Hepatic stellate cell (primary cell): Measurements from ENCODE around the gene KIF22.
"Not testable (repeated sequence)": the region's sequence is repeated elsewhere in the genome, so short reads cannot be mapped to it uniquely, and the experiment has no call there.

Source experiments
- DNase-seq: peaks from one replicate; pipeline ENCODE4 v3.0.0; 2011; ENCODE audit warnings: low spot score

The KIF22 gene

DNA sequence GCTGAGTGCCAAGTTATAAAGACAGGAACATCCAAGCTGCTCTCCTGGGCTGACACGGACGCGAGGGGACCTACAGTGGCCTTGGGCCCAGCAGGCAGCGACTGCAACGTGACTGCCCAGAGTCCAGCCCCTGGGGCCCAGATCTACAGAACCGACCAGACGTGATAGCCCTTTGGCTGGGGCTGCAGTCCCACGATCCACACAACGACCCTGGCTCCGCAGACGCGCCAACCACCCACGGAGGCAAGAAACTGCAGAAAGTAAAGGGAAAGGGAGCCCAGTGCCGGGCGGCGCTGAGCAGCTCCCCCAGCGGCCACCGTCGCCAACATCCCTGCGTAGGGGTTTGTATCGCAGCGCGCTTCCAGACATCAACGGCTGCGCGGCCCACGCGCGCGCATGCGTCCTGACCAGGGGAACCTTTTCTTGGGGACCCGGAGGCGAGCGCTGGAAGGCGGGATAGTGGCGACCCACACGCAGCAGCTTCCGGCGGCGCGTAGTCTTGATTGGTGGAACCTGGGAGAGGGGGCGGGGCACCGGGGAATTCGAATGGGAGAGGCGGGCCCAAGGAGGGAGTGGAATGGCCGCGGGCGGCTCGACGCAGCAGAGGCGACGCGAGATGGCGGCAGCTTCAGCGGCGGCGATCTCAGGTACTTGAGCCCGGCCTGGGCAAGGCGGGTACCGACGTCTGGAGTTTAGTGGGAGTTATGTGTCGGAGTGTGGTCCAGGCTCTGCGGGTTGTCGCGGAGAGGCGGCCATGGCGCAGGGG, at the start of gene KIF22:
Gene KIF22 (plus strand): TSS at position 569 of the 766 bp plus-strand sequence. CDS start 9 bp downstream, at position 578.
- DNase-seq = peak; percentile 99

GRCh38 chr16:29742683-29743275, 47.8 kb upstream of the KIF22 start:
- no peak for DNase-seq

GRCh38 chr16:29743475-29743826, 47.1 kb upstream of the KIF22 start:
- DNase-seq = no peak

DNA sequence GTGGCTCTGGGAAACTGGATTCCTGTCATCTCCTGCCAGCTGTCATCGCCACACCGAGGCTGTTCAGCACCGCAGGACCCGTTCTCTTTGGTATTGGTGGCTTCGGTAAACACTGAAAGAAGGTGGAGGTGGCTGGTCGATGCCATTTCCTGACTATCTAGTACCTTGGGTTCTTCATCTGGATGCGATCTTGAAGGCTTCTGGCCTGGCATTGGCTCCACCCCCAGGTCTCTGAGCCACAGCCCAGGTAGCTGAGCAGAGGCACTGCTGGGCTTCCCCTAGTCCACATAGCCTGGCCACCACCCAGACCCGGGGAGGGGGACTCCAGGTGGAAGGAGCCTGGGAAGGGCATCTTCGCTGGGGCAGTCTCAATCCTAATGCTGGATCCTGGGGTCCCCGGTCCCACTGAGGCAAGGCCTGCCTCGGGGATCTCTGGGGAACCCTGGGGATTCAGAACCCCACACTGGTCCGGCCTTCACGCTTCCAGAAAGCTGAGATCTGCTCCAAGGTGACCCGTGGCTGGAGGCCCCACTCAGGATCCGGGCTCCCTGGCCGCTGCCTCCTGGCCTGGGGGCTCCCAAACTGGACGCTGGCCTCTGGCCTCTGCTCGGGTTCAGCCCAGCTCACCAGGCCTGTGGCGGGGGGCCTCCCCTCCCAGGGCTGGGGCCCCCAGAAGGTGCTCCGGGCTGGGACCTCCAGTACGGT, 46.6 kb upstream of the KIF22 start:
- no peak for DNase-seq

DNA sequence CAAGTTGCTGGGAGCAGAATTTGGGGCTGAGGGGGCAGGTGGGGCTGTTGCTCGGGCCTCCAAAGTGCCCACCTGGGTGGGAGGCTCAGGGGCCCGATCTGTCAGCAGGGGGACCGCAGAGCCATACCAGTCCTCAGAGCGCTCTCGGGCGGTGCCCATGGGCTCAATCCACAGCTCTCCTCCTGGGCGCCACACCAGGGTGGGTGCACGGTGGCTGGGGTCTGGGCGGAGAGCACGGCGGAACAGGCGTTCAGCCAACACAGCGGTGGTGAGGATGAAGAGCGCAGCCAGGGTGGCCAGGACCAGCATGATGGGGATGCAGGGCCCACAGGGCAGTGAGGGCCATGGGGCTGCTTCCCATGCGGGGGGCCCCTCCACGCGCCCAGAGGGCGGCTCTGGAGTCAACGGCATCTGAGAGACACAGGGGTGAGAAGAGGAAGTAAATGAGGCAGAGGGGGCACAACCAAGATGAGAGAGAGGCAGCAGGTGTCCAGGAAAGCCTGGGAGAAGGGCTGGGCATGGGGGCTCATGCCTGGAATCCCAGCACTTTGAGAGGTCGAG, 45.9 kb upstream of the KIF22 start:
- DNase-seq = no peak

DNA sequence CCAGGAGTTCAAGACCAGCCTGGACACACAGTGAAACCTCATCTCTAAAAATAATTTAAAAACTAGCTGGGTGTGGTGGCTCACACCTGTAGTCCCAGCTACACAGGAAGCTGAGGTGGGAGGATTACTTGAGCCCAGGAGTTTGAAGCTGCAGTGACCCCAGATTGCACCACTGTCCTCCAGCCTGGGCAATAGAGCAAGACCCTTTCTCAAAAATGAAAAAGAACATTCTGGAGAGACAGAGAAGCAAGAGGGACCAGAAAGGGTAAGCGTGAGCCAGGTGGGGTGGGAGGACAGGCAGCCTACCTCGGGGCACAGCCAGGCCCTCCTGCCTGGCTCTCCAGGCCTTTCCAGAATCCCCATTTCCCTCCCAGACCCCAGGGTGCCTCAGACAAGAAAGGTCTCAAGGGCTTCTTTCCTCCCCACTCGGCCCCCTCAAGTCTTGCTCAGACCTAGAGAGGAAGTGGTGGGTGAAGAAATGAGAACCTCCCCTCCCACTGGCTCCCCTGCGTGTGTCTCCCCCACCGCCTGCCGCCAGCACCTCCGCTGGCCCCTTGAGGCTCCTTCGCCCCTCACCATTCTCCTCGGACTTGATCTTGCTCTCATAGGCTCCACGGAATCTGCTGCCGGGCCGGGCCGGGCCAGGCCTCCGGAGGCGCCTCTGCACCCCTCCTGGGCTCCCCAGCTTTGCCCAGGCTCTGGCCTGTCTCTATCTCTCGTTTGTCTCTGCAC, 45.3 kb upstream of the KIF22 start:
- no peak for DNase-seq

DNA sequence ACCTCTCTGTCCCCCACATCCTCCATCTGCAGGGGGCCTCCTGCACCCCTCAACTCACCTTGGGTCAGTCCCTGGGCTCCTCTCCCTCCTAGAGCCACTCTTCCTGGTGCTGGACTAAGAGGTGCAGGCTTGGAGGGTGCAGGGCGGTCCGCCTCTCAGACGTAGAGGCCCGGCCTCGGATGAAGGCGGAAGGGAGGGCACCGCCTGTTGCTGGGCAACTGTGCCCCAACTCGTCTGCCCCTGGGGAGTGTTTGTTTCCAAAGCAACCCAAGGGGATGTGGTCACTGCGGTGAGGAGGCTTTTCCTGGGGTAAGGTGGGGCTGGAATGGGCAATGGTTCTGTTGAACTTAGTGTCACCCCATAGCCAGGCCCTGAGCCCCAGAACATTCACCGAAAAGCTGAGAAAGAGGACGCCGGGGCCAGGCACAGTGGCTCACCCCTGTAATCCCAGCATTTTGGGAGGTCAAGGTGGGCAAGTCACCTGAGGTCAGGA, 44.7 kb upstream of the KIF22 start, which contains the start of gene C16orf54:
Gene C16orf54 (minus strand): TSS at position 138 of the 493 bp plus-strand sequence. CDS start 1,039 bp downstream, outside the sequence.
- DNase-seq = no peak

DNA sequence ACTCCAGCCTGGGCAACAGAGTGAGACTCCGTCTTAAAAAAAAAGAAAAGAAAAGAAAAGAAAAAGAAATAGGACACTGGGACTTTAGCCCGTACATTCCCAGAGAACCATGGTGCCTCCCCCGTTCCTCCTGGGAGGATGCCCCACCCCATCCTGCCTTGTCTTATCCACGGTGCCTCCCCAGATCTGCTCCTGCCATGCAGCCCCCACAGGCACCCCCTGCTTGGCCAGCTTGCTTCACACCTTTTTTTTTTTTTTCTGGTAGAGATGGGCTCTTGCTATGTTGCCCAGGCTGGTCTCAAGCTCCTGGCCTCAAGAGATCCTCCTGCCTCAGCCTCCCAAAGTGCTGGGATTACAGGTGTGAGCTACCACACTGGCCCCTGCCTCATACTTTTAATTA, 44.0 kb upstream of the KIF22 start:
- not testable (repeated sequence) for DNase-seq

GRCh38 chr16:29747947-29748759, 42.4 kb upstream of the KIF22 start:
- no peak for DNase-seq

- not testable (repeated sequence) for DNase-seq
These were observed 41.8 kb upstream of the KIF22 start for GRCh38 chr16:29748760-29749149.

- no peak for DNase-seq
These were observed 37.0 kb upstream of the KIF22 start for GRCh38 chr16:29753516-29753915.

- no peak for DNase-seq
These were observed 33.9 kb upstream of the KIF22 start for GRCh38 chr16:29756654-29757053.

DNA sequence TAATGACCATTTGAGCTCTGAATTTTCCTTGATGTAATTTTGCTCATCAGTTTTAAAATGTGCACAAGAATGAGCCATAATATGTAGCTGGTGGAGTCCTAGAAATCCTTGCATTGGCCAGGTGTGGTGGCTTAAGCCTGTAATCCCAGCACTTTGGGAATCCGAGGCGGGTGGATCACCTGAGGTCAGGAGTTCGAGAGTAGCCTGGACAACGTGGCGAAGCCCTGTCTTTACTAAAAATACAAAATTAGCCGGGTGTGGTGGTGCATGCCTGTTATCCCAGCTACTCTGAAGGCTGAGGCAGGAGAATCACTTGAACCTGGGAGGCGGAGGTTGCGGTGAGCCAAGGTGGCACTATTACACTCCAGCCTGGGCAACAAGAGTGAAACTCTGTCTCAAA, 33.5 kb upstream of the KIF22 start:
- not testable (repeated sequence) for DNase-seq

DNA sequence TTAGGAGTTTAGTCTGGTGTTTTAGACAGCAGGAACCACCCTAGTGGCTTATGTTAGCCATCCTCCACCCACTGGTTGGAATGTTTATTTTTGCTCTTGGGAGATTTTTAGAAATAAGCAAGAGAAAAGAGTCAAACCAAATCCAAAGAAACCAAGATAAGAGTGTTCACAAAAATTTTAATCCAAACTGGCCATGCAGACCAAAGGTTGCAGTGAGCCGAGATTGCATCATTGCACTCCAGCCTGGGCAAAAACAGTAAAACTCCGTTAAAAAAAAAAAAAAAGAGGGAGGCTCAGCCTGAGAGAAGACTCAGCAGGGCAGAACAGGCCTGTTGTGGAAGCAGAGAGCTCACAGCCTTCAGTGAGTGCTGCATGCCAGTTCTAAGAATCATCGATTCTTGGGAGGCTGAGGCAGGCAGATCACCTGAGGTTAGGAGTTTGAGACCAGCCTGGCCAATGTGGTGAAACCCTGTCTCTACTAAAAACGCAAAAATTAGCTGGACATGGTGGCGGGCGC, 32.5 kb upstream of the KIF22 start:
- peak; percentile 33 for DNase-seq

DNA sequence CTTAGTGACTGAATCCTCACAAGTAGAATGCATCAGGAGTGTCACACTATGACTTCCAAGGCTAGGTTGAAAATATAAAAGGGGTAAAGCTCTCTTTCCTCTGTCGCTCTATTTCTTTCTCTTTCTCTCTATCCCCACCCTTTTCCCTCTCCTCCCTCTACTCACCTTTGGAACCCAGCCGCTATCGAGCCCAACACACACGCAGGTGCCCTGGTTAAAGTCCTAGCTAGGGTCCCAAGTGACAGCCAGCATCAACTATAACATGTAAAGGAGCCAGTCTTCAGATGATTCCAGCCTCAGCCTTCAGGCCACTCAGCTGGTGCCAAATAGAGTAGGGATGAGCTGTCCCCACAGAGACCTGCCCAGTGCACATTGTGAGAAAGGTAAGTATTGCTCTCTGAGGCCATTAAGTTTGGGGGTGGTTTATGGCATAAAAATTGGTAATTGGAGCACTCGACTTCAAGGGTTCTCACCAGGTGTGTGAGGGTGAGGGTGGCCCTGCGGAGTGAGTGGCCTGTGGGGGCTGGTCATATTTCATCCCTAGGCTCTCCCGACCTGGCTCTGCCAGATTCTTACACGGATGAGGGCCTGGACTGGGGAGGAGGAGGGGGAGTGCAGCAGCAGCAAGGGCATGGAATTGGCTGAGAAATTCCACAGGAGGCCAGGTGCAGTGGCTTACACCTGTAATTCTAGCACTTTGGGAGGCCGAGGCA, 29.8 kb upstream of the KIF22 start:
- no peak for DNase-seq

- not testable (repeated sequence) for DNase-seq
These were observed 29.3 kb upstream of the KIF22 start for GRCh38 chr16:29761280-29761651.

DNA sequence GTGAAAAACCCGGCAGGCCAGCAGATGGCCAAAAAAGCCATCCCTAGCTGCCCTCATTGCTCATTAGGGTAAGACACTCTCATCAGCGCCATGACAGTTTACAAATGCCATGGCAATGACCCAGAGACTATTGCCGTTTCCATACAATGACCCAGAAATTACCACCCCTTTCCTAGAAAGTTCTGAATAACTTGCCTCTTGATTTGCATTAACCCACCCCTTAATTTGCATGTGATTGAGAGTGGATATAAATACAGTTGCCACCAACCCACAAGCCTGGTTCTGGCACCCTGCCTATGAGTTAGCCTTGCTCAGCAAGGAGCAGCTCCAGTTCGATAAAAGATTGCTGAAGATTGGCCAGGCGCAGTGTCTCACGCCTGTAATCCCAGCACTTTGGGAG, 28.7 kb upstream of the KIF22 start:
- DNase-seq = no peak

DNA sequence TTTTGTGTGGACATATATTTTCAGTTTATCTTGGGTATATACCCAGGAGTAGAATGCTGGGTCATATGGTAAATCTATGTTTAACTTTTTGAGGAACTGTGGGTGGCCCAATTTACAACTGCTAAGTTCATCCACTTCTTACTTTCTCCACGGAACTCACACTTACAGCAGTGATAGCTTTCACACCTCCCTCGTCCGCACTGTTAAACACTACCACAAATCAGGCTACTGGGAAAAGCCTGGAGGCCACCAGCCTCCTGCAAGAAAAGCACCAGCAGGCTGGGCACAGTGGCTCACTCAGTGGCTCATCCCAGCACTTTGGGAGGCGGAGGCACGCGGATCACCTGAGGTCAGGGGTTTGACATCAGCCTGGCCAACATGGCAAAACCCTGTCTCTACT, 27.2 kb upstream of the KIF22 start:
- DNase-seq = no peak

GRCh38 chr16:29765167-29766032, 25.2 kb upstream of the KIF22 start:
- no peak for DNase-seq
